GM19043 (cell line): ENCODE results near the gene MRPL28.

Experiments
- ATAC-seq: cut with Tn5 transposase; IDR thresholded peaks from one replicate; pipeline ENCODE4 v1.9.1; 2021; ENCODE audit warnings: low read depth; ENCODE audit not compliant: unreplicated experiment

Gene MRPL28

DNA sequence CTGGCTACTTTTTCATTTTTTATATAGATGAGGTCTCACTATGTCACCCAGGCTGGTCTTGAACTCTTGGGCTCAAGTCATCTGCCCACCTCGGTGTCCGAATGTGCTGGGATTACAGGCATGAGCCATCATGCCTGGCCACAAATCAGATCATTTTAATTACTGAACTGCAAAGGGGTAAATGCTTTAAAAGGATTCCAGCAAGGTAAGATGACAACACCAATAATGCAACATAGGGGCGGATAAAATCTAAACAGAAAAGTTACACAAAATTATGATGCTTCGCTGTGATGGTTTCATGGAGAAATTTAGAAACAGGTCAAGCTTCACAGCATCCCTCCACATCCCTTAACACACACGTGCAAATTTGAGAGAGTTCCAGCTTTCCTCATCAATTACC is 50.1 kb downstream of the MRPL28 start:
- no peak for ATAC-seq

DNA sequence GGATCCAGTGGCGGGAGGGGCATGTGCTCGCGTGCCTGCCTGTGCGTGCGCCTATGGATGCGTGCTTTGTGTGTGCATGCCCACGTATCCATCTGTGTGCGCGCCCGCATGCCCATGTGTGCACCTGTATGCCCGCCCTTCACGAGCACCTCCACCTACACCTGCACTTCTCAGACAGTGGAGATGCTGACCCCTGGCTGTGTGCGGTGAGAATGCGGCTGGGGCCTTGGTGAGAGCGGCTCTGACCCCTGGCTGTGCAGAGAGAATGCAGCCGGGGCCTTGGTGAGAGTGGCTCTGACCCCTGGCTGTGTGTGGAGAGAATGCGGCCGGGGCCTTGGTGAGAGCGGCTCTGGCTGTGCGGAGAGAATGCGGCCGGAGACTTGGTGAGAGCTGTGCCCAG is 51.7 kb downstream of the MRPL28 start:
- ATAC-seq = no peak

DNA sequence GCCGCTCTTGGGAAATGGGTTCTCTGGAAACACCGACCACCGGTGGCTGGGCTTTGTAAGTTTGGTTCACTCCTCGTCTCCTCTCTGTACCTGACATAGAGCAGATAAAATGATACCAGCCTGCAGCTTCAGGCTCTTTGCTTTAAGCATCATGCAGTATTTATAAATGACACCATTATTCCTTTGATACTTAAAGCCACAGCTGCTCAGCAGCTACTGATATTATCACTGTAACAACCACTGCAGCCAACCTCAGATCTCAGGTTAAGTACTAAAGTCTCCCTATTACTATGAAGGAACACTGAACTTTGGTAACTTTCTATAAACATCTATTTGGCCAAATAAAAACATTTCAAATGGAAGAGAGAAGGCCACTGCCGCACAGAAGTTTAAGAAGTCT is 52.8 kb downstream of the MRPL28 start:
- ATAC-seq = no peak
